ENCODE measurements around the gene EPPIN.

The EPPIN gene

GRCh38 chr20:45545754-45546453 lies 1.3 kb downstream of the EPPIN start:
- TF ChIP-seq SIN3A (IDR thresholded peaks at IDR 0.05; ENCODE audit: borderline replicate concordance, insufficient read depth, low read length) (no peak), TAF1 (IDR thresholded peaks at IDR 0.05; ENCODE audit: borderline replicate concordance, insufficient read depth, low read length) (no peak), FOXP2 (optimal IDR thresholded peaks at IDR 0.05; ENCODE audit: borderline replicate concordance, extremely low read depth, extremely low read length, insufficient read depth) (no peak)

- TF ChIP-seq REST (IDR thresholded peaks at IDR 0.05; ENCODE audit: insufficient read depth in 1 of 2, low read depth in 2 of 2, low read length in 2 of 2) (no peak), FOXP2 (optimal IDR thresholded peaks at IDR 0.05; ENCODE audit: borderline replicate concordance, extremely low read depth, extremely low read length, insufficient read depth) (no peak), SIN3A (IDR thresholded peaks at IDR 0.05; ENCODE audit: borderline replicate concordance, insufficient read depth, low read length) (no peak), TAF1 (IDR thresholded peaks at IDR 0.05; ENCODE audit: borderline replicate concordance, insufficient read depth, low read length) (no peak), POLR2AphosphoS5 (IDR thresholded peaks at IDR 0.05; ENCODE audit: low read depth, low read length) (no peak)
These were observed 1.9 kb downstream of the EPPIN start for GRCh38 chr20:45545351-45545750.

GRCh38 chr20:45539382-45539781 lies 7.8 kb downstream of the EPPIN start, which contains the start of gene WFDC6:
WFDC6 (minus strand) TSS chr20:45539482; CDS start chr20:45539407, 75 bp downstream.
- TF ChIP-seq SIN3A (IDR thresholded peaks at IDR 0.05; ENCODE audit: borderline replicate concordance, insufficient read depth, low read length) (no peak), FOXP2 (optimal IDR thresholded peaks at IDR 0.05; ENCODE audit: borderline replicate concordance, extremely low read depth, extremely low read length, insufficient read depth) (no peak), TAF1 (IDR thresholded peaks at IDR 0.05; ENCODE audit: borderline replicate concordance, insufficient read depth, low read length) (no peak), POLR2AphosphoS5 (IDR thresholded peaks at IDR 0.05; ENCODE audit: low read depth, low read length) (no peak), REST (IDR thresholded peaks at IDR 0.05; ENCODE audit: insufficient read depth in 1 of 2, low read depth in 2 of 2, low read length in 2 of 2) (no peak)

GRCh38 chr20:45538209-45538799 lies 8.9 kb downstream of the EPPIN start:
- TF ChIP-seq REST (IDR thresholded peaks at IDR 0.05; ENCODE audit: insufficient read depth in 1 of 2, low read depth in 2 of 2, low read length in 2 of 2) = no peak
- TF ChIP-seq TAF1 (IDR thresholded peaks at IDR 0.05; ENCODE audit: borderline replicate concordance, insufficient read depth, low read length) = no peak
- no peak for TF ChIP-seq POLR2AphosphoS5 (IDR thresholded peaks at IDR 0.05; ENCODE audit: low read depth, low read length)
- no peak for TF ChIP-seq SIN3A (IDR thresholded peaks at IDR 0.05; ENCODE audit: borderline replicate concordance, insufficient read depth, low read length)
- no peak for TF ChIP-seq FOXP2 (optimal IDR thresholded peaks at IDR 0.05; ENCODE audit: borderline replicate concordance, extremely low read depth, extremely low read length, insufficient read depth)

- TF ChIP-seq TAF1 (IDR thresholded peaks at IDR 0.05; ENCODE audit: borderline replicate concordance, insufficient read depth, low read length) = no peak
- TF ChIP-seq SIN3A (IDR thresholded peaks at IDR 0.05; ENCODE audit: borderline replicate concordance, insufficient read depth, low read length) = no peak
- TF ChIP-seq REST (IDR thresholded peaks at IDR 0.05; ENCODE audit: insufficient read depth in 1 of 2, low read depth in 2 of 2, low read length in 2 of 2) = no peak
- no peak for TF ChIP-seq FOXP2 (optimal IDR thresholded peaks at IDR 0.05; ENCODE audit: borderline replicate concordance, extremely low read depth, extremely low read length, insufficient read depth)
- TF ChIP-seq POLR2AphosphoS5 (IDR thresholded peaks at IDR 0.05; ENCODE audit: low read depth, low read length) = no peak
These were observed 19.9 kb downstream of the EPPIN start for GRCh38 chr20:45527294-45527693.
